CD8-positive, alpha-beta memory T cell (primary cell): Measurements from ENCODE around the gene UBE2E1. TPM values are rescaled to one million over a fixed set of nuclear protein-coding genes. Genes with fewer than 3 reads are reported as not detected.

Experiments
- CTCF ChIA-PET: fragments of 350-600 bp; sonication (Branson Sonifier 250); formaldehyde crosslinking; loops from one replicate; lab custom pipeline; 2021; ENCODE audit warnings: antibody characterized with exemption; lab: Charles Lee
- POLR2A ChIA-PET: fragments of 350-600 bp; sonication (Branson Sonifier 250); formaldehyde crosslinking; loops from one replicate; lab custom pipeline; 2021; ENCODE audit warnings: antibody characterized with exemption; lab: Charles Lee
- DNase-seq, 5 donors: peaks; one replicate each; pipeline versions ENCODE4 v3.0.0 to v3.0.0-alpha.2; 2020 to 2022; ENCODE audit warnings: mixed read lengths in 1 of 5
- H3K27ac ChIP-seq: one replicate; pipeline ENCODE4 v1.7.0; 2013; ENCODE audit warnings: low read depth, mild to moderate bottlenecking, low read length, moderate library complexity
- H3K27me3 ChIP-seq: 2 replicates; pipeline ENCODE4 v1.7.0; 2013; ENCODE audit warnings: low read length, mild to moderate bottlenecking; ENCODE audit not compliant: insufficient read depth, poor library complexity, severe bottlenecking
- H3K36me3 ChIP-seq: 2 replicates; pipeline ENCODE4 v1.7.0; 2013; ENCODE audit warnings: mild to moderate bottlenecking, low read length, moderate library complexity; ENCODE audit not compliant: insufficient read depth
- H3K4me1 ChIP-seq: 2 replicates; pipeline ENCODE4 v1.7.0; 2013; ENCODE audit warnings: mild to moderate bottlenecking, low read length, moderate library complexity; ENCODE audit not compliant: insufficient read depth
- H3K4me3 ChIP-seq: 2 replicates; pipeline ENCODE4 v1.7.0; 2013; ENCODE audit warnings: mild to moderate bottlenecking, low read length
- H3K9me3 ChIP-seq: 2 replicates; pipeline ENCODE4 v1.7.0; 2013; ENCODE audit warnings: mild to moderate bottlenecking, low read length
- H3K27ac Mint-ChIP-seq, 8 donors: one replicate each; pipeline ENCODE4 v1.8.0; 2020 to 2021; ENCODE audit warnings: mixed read lengths in 8 of 8, mild to moderate bottlenecking in 6 of 8, inconsistent platforms in 3 of 8, moderate library complexity in 3 of 8
- H3K27me3 Mint-ChIP-seq, 2 donors: one replicate each; pipeline ENCODE4 v1.8.0; 2020 to 2021; ENCODE audit warnings: mixed read lengths in 2 of 2, mild to moderate bottlenecking in 1 of 2, moderate library complexity in 1 of 2
- H3K36me3 Mint-ChIP-seq, 3 donors: one replicate each; pipeline ENCODE4 v1.8.0; 2020 to 2021; ENCODE audit warnings: mixed read lengths in 3 of 3, inconsistent platforms in 1 of 3, mild to moderate bottlenecking in 1 of 3
- H3K4me1 Mint-ChIP-seq, 3 donors: one replicate each; pipeline ENCODE4 v1.8.0; 2020 to 2021; ENCODE audit warnings: mixed read lengths in 3 of 3, inconsistent platforms in 1 of 3, mild to moderate bottlenecking in 1 of 3
- H3K4me3 Mint-ChIP-seq, 7 donors: one replicate each; pipeline ENCODE4 v1.8.0; 2020 to 2021; ENCODE audit warnings: mixed read lengths in 7 of 7, mild to moderate bottlenecking in 6 of 7, moderate library complexity in 4 of 7, inconsistent platforms in 2 of 7
- H3K9me3 Mint-ChIP-seq, 5 donors: one replicate each; pipeline ENCODE4 v1.8.0; 2020 to 2022; ENCODE audit warnings: mixed read lengths in 5 of 5, mild to moderate bottlenecking in 3 of 5, moderate library complexity in 2 of 5, inconsistent platforms in 1 of 5
- polyA plus RNA-seq: library from polyadenylated mRNA; unstranded; fragments of 300-500 nt; fragmentation: Illumina TruSeq; gene quantifications from one replicate; pipeline ENCODE4 v1.2.3, GENCODE V29; 2021
- total RNA-seq, 2 experiments: library from RNA; stranded (reverse); gene quantifications; one replicate each; pipeline ENCODE4 v1.2.3, GENCODE V29; 2021

UBE2E1 gene
- total RNA-seq (10 to 100 TPM; 50.1 to 50.7 TPM), polyA plus RNA-seq (8.1 TPM)

DNA sequence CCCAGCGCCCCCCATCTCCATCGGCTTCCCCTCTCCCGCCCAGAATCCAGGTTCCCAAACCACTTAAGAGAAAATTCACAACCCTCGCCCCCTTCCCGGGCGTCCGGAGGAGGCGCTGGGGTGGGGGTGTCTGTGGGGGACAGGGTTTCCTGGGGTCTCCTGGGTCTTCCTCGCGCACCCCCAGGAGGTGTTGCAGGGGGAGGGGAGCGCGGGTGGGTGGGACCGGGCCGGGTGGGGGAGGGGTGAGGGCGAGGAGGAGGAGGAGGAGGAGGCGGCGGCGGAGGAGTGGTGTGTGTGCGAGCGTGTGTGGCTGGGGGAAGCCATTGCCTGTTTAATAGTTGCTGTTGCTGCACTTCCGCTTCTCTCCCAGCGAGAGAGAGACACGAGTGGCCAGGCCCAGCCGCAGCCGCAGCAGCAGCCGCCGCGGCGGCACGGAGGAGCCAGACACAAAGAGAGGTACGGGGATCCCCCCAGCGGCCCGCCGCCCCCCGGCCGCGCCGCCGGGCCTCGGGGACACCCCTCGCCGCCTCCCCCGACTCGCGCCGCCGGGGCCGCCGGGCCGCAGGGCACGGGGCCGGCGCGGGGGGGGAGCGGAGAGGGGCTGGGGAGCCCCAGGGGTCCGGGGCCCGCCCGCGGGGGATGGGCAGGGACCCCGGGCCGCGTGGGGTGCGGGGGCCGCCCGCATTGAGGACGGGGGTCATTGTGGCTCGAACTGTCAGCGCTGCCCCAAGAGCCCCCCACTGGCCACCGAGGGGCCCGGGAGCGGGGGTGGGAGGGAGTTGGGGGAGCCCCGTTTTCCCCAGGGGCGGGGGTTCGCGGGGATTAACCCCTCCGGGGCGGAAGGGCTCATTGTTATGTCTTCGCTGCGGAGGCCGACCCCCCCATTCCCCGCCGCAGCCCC is at the start of gene UBE2E1:
TSS of gene UBE2E1 (plus strand) at position 323 of the 901 bp plus-strand sequence. CDS start 1,315 bp downstream, outside the sequence.
- Histone ChIP-seq H3K36me3 (no peaks in the 10 kb centered on the region), H3K27me3 (no peaks in the 10 kb centered on the region), H3K27ac (peak within 1 kb of the TSS; percentile 61), H3K9me3 (no peaks in the 10 kb centered on the region), H3K4me1 (peaks cover 33% of the 10 kb centered on the region), H3K4me3 (peak within 1 kb of the TSS; percentile 53)
- Mint-ChIP-seq H3K4me1 (peaks cover 42 to 51% (median 45%) of the 10 kb centered on the region in 3 donors), H3K27ac (peak within 1 kb of the TSS; percentile 91 to 99 (median 94)), H3K36me3 (peaks cover 0 to 18% (median 0%) of the 10 kb centered on the region in 3 donors), H3K9me3 (no peaks in the 10 kb centered on the region), H3K27me3 (no peaks in the 10 kb centered on the region), H3K4me3 (peak within 1 kb of the TSS; percentile 85 to 98 (median 96))
- ChIA-PET POLR2A (interaction anchor here (1.2 kb wide), 1 partner anchor 111 kb away, joined by 6 read pairs; the partner anchor contains the start of genes NKIRAS1 and RPL15), CTCF (no interaction called here)
- DNase-seq = peak; percentile 65 to 89 (median 71)

GRCh38 chr3:23756206-23756840 is 49.4 kb upstream of the UBE2E1 start:
- no peak for DNase-seq
- Histone ChIP-seq H3K36me3 (no peaks in the 10 kb centered on the region), H3K27me3 (no peaks in the 10 kb centered on the region), H3K4me3 (no peak overlapping the region), H3K9me3 (no peaks in the 10 kb centered on the region), H3K4me1 (peaks cover 11% of the 10 kb centered on the region), H3K27ac (no peak overlapping the region)
- ChIA-PET CTCF (no interaction called here), POLR2A (interaction anchor here (0.6 kb wide), 1 partner anchor 22 kb away, joined by 4 read pairs; no protein-coding TSS in a partner anchor)
- no peaks in the 10 kb centered on the region for H3K36me3 Mint-ChIP-seq
- no peak overlapping the region for H3K4me3 Mint-ChIP-seq
- peak overlapping the region in 2 of 8 donors; percentile 4 to 85 for H3K27ac Mint-ChIP-seq
- H3K9me3 Mint-ChIP-seq = no peaks in the 10 kb centered on the region
- no peaks in the 10 kb centered on the region for H3K27me3 Mint-ChIP-seq
- peaks cover 20 to 25% (median 23%) of the 10 kb centered on the region in 3 donors for H3K4me1 Mint-ChIP-seq

DNA sequence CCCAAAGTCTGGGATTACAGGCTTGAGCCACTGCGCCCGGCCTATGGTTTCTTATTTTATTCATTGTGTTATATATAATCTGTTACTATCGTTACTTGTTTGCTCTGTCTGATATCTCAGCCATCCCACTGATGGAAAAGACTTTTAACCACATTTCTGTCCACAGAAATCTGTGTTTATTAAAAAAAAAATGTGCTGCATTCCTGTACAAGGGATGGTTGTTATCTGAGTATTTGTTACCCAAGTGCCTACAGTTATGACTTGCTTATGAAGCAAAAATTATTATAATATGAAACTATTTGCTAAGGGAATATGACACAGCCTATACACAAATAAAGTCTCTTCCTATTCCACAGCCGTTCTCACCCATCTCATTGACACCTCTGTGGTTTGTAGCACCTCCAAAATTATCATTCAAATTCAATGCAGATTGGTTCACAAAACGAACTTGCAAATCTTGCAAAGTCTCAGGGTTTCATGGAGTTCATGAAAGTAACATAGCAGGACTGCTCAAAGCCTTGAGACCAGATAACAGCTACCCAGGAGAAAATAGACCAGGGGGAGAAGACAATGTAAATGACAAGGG is 47.4 kb upstream of the UBE2E1 start:
- Histone ChIP-seq H3K27ac (no peak overlapping the region), H3K4me1 (peaks cover 19% of the 10 kb centered on the region), H3K27me3 (no peaks in the 10 kb centered on the region), H3K36me3 (no peaks in the 10 kb centered on the region), H3K9me3 (no peaks in the 10 kb centered on the region), H3K4me3 (no peak overlapping the region)
- no peak overlapping the region for H3K4me3 Mint-ChIP-seq
- POLR2A ChIA-PET = no interaction called here
- H3K36me3 Mint-ChIP-seq = no peaks in the 10 kb centered on the region
- CTCF ChIA-PET = no interaction called here
- H3K4me1 Mint-ChIP-seq = peaks cover 36 to 43% (median 43%) of the 10 kb centered on the region in 3 donors
- no peaks in the 10 kb centered on the region for H3K9me3 Mint-ChIP-seq
- peak in 1 of 5 donors; percentile 14 for DNase-seq
- H3K27ac Mint-ChIP-seq = peak overlapping the region in 4 of 8 donors; percentile 1 to 63 (median 36)
- no peaks in the 10 kb centered on the region for H3K27me3 Mint-ChIP-seq

GRCh38 chr3:23760325-23760724 is 45.4 kb upstream of the UBE2E1 start:
- peak overlapping the region in 3 of 7 donors; percentile 16 to 30 (median 26) for H3K4me3 Mint-ChIP-seq
- peak overlapping the region in 3 of 8 donors; percentile 30 to 50 (median 34) for H3K27ac Mint-ChIP-seq
- Histone ChIP-seq H3K27ac (no peak overlapping the region), H3K4me3 (no peak overlapping the region), H3K9me3 (no peaks in the 10 kb centered on the region), H3K27me3 (no peaks in the 10 kb centered on the region), H3K36me3 (no peaks in the 10 kb centered on the region), H3K4me1 (peaks cover 19% of the 10 kb centered on the region)
- H3K4me1 Mint-ChIP-seq = peaks cover 36 to 43% (median 43%) of the 10 kb centered on the region in 3 donors
- no peaks in the 10 kb centered on the region for H3K27me3 Mint-ChIP-seq
- no peaks in the 10 kb centered on the region for H3K9me3 Mint-ChIP-seq
- ChIA-PET POLR2A (no interaction called here), CTCF (interaction anchor here (1.1 kb wide), 1 partner anchor 9 kb away, joined by 3 read pairs; no protein-coding TSS in a partner anchor)
- H3K36me3 Mint-ChIP-seq = no peaks in the 10 kb centered on the region
- DNase-seq = no peak

- no peak for DNase-seq
- no peaks in the 10 kb centered on the region for H3K27me3 ChIP-seq
- no peaks in the 10 kb centered on the region for H3K27me3 Mint-ChIP-seq
Observed at GRCh38 chr3:23760871-23761373, 44.8 kb upstream of the UBE2E1 start.

DNA sequence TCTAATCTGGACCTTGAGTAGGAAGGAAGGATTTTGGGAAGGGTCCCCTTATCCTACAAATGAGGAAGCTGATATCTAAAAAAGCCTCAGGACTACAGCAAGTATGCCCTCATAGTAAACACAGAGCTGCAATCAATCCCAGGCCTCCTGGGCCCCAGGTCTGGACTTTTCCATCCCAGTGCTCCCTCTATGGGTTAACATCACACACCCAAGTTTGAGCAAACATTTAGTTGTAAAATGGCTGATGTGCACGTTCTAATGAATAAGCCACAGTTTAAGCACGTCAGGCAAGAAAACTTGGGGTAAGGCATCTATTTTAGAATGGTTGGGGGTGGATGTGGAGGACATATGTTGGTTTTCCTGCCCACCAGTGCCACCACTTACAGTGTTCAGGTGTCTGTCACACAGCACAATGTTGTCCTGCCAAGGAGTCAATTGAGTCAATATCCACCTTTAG is 44.3 kb upstream of the UBE2E1 start:
- H3K27me3 ChIP-seq = no peaks in the 10 kb centered on the region
- Mint-ChIP-seq H3K36me3 (no peaks in the 10 kb centered on the region), H3K27me3 (no peaks in the 10 kb centered on the region), H3K4me3 (peak overlapping the region in 5 of 7 donors; percentile 62 to 88 (median 80)), H3K27ac (peak overlapping the region in 5 of 8 donors; percentile 3 to 77 (median 56)), H3K4me1 (peaks cover 36 to 43% (median 43%) of the 10 kb centered on the region in 3 donors), H3K9me3 (no peaks in the 10 kb centered on the region)
- no peak for DNase-seq
- POLR2A ChIA-PET = no interaction called here
- CTCF ChIA-PET = interaction anchor here (1.0 to 1.2 kb wide), 3 partner anchors 8 to 16 kb away, joined by 3 to 4 read pairs (median 3); no protein-coding TSS in a partner anchor
- H3K9me3 ChIP-seq = no peaks in the 10 kb centered on the region
- peaks cover 19% of the 10 kb centered on the region for H3K4me1 ChIP-seq
- H3K36me3 ChIP-seq = no peaks in the 10 kb centered on the region
- H3K4me3 ChIP-seq = no peak overlapping the region
- H3K27ac ChIP-seq = no peak overlapping the region

More at GRCh38 chr3:23760871-23761373, 44.8 kb upstream of the UBE2E1 start:
- H3K4me3 Mint-ChIP-seq = peak overlapping the region in 4 of 7 donors; percentile 4 to 45 (median 21)
- H3K27ac Mint-ChIP-seq = peak overlapping the region in 6 of 8 donors; percentile 17 to 75 (median 45)
- H3K4me1 Mint-ChIP-seq = peaks cover 36 to 43% (median 43%) of the 10 kb centered on the region in 3 donors
- Histone ChIP-seq H3K9me3 (no peaks in the 10 kb centered on the region), H3K4me1 (peaks cover 19% of the 10 kb centered on the region), H3K27ac (no peak overlapping the region), H3K36me3 (no peaks in the 10 kb centered on the region), H3K4me3 (no peak overlapping the region)
- H3K9me3 Mint-ChIP-seq = no peaks in the 10 kb centered on the region
- H3K36me3 Mint-ChIP-seq = no peaks in the 10 kb centered on the region
- CTCF ChIA-PET = interaction anchor here (1.1 kb wide), 1 partner anchor 9 kb away, joined by 3 read pairs; no protein-coding TSS in a partner anchor
- POLR2A ChIA-PET = no interaction called here

DNA sequence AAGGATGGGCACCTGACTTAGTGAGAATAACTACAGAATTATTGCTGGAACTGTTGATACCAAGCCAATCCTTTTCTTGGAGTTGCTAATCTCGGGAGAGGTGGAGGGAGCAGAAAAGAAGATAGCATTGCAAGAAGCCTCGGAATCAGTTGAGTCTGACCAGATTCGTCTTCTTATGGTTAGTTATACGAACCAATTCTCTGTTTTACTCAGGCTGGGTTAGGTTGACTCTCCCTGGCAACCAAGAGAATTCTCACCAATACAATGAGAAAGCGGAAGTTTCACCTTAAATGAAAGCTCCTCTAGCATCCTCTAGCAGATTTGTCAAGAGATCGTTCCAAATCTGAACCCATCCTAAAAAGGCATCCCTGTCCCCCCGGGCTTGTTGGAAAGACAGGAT is 43.5 kb upstream of the UBE2E1 start:
- peaks cover 36 to 43% (median 43%) of the 10 kb centered on the region in 3 donors for H3K4me1 Mint-ChIP-seq
- H3K36me3 Mint-ChIP-seq = no peaks in the 10 kb centered on the region
- H3K27ac Mint-ChIP-seq = peak overlapping the region in 7 of 8 donors; percentile 37 to 74 (median 46)
- H3K4me3 Mint-ChIP-seq = peak overlapping the region in 6 of 7 donors; percentile 62 to 88 (median 79)
- POLR2A ChIA-PET = no interaction called here
- Histone ChIP-seq H3K27me3 (no peaks in the 10 kb centered on the region), H3K4me3 (no peak overlapping the region), H3K36me3 (no peaks in the 10 kb centered on the region), H3K27ac (no peak overlapping the region), H3K9me3 (no peaks in the 10 kb centered on the region), H3K4me1 (peaks cover 19% of the 10 kb centered on the region)
- H3K27me3 Mint-ChIP-seq = no peaks in the 10 kb centered on the region
- H3K9me3 Mint-ChIP-seq = no peaks in the 10 kb centered on the region
- DNase-seq = no peak
- CTCF ChIA-PET = interaction anchor here (1.0 to 1.2 kb wide), 2 partner anchors 11 to 16 kb away, joined by 3 to 4 read pairs; no protein-coding TSS in a partner anchor
